Parathyroid adenoma (tissue), 2 donors: ENCODE results near the gene RBBP5.

Source experiments
- H2AFZ ChIP-seq: fragments of 300-600 bp; sonication (generic); one replicate; pipeline ENCODE4 v1.7.0; 2017; ENCODE audit warnings: antibody characterized with exemption, mild to moderate bottlenecking
- H3K27ac ChIP-seq: fragments of 300-600 bp; sonication (generic); one replicate; pipeline ENCODE4 v1.7.0; 2017
- H3K27me3 ChIP-seq: fragments of 300-600 bp; sonication (generic); one replicate; pipeline ENCODE4 v1.7.0; 2017; ENCODE audit warnings: low read length; ENCODE audit not compliant: control insufficient read depth, insufficient read depth
- H3K36me3 ChIP-seq: fragments of 300-600 bp; sonication (generic); one replicate; pipeline ENCODE4 v1.7.0; 2017; ENCODE audit warnings: low read length; ENCODE audit not compliant: control insufficient read depth, insufficient read depth
- H3K4me1 ChIP-seq: fragments of 300-600 bp; sonication (generic); one replicate; pipeline ENCODE4 v1.7.0; 2017; ENCODE audit warnings: control low read depth
- H3K4me2 ChIP-seq: fragments of 300-600 bp; sonication (generic); one replicate; pipeline ENCODE4 v1.7.0; 2017; ENCODE audit warnings: low read length
- H3K4me3 ChIP-seq: fragments of 300-600 bp; sonication (generic); one replicate; pipeline ENCODE4 v1.7.0; 2017; ENCODE audit warnings: low read depth, low read length
- H3K79me2 ChIP-seq: fragments of 300-600 bp; sonication (generic); one replicate; pipeline ENCODE4 v1.7.0; 2017; ENCODE audit warnings: control low read depth
- H3K9ac ChIP-seq: fragments of 300-600 bp; sonication (generic); one replicate; pipeline ENCODE4 v1.7.0; 2017; ENCODE audit warnings: mild to moderate bottlenecking
- H3K9me3 ChIP-seq: fragments of 300-600 bp; sonication (generic); one replicate; pipeline ENCODE4 v1.7.0; 2017; ENCODE audit warnings: low read length; ENCODE audit not compliant: control insufficient read depth
- CTCF ChIP-seq: fragments of 300-600 bp; sonication (generic); IDR thresholded peaks from one replicate; pipeline ENCODE4 v1.7.0; 2017; ENCODE audit warnings: antibody characterized with exemption, mild to moderate bottlenecking
- donor health status: primary hyperparathyroidism.

The RBBP5 gene

GRCh38 chr1:205047764-205048231 is 74.0 kb downstream of the RBBP5 start:
- no peak overlapping the region for H3K4me2 ChIP-seq
- H3K79me2 ChIP-seq: no peaks in the 10 kb centered on the region
- H2AFZ ChIP-seq: no peak overlapping the region
- no peaks in the 10 kb centered on the region for H3K9me3 ChIP-seq
- H3K27me3 ChIP-seq: peaks cover 5% of the 10 kb centered on the region
- no peaks in the 10 kb centered on the region for H3K36me3 ChIP-seq
- H3K4me3 ChIP-seq: no peak overlapping the region
- H3K9ac ChIP-seq: no peak overlapping the region
- no peak for TF ChIP-seq CTCF
- no peak overlapping the region for H3K27ac ChIP-seq
- H3K4me1 ChIP-seq: no peaks in the 10 kb centered on the region

- Histone ChIP-seq H3K4me1 (no peaks in the 10 kb centered on the region), H3K9me3 (no peaks in the 10 kb centered on the region), H3K27me3 (peaks cover 5% of the 10 kb centered on the region), H3K4me3 (no peak overlapping the region), H3K79me2 (no peaks in the 10 kb centered on the region), H3K4me2 (no peak overlapping the region), H2AFZ (no peak overlapping the region), H3K27ac (no peak overlapping the region), H3K9ac (no peak overlapping the region), H3K36me3 (no peaks in the 10 kb centered on the region)
- TF ChIP-seq CTCF: no peak
Observed at GRCh38 chr1:205046870-205047269, 74.9 kb downstream of the RBBP5 start.

GRCh38 chr1:205045146-205045545 is 76.6 kb downstream of the RBBP5 start:
- H3K4me1 ChIP-seq: no peaks in the 10 kb centered on the region
- H3K27me3 ChIP-seq: peaks cover 5% of the 10 kb centered on the region
- H3K4me2 ChIP-seq: no peak overlapping the region
- no peak overlapping the region for H3K27ac ChIP-seq
- no peak overlapping the region for H3K9ac ChIP-seq
- H3K9me3 ChIP-seq: no peaks in the 10 kb centered on the region
- no peak for TF ChIP-seq CTCF
- H2AFZ ChIP-seq: no peak overlapping the region
- H3K4me3 ChIP-seq: no peak overlapping the region
- no peaks in the 10 kb centered on the region for H3K79me2 ChIP-seq
- no peaks in the 10 kb centered on the region for H3K36me3 ChIP-seq

- Histone ChIP-seq H3K9ac (no peak overlapping the region), H3K4me1 (no peaks in the 10 kb centered on the region), H3K27ac (no peak overlapping the region), H3K9me3 (no peaks in the 10 kb centered on the region), H3K4me2 (no peak overlapping the region), H3K79me2 (no peaks in the 10 kb centered on the region), H3K27me3 (peaks cover 5% of the 10 kb centered on the region), H2AFZ (no peak overlapping the region), H3K36me3 (no peaks in the 10 kb centered on the region), H3K4me3 (no peak overlapping the region)
- no peak for TF ChIP-seq CTCF
Observed at GRCh38 chr1:205044741-205045140, 77.0 kb downstream of the RBBP5 start.

- Histone ChIP-seq H3K4me3 (no peak overlapping the region), H2AFZ (no peak overlapping the region), H3K27ac (no peak overlapping the region), H3K9ac (no peak overlapping the region), H3K9me3 (no peaks in the 10 kb centered on the region), H3K36me3 (no peaks in the 10 kb centered on the region), H3K27me3 (peaks cover 5% of the 10 kb centered on the region), H3K4me1 (no peaks in the 10 kb centered on the region), H3K4me2 (no peak overlapping the region), H3K79me2 (no peaks in the 10 kb centered on the region)
- TF ChIP-seq CTCF: no peak
Observed at GRCh38 chr1:205043866-205044265, 77.9 kb downstream of the RBBP5 start.
